GM12878 (cell line): ENCODE data around the gene DIRAS1. TPM values are rescaled to one million over a fixed set of nuclear protein-coding genes. Genes with fewer than 3 reads are reported as not detected.

Experiments
- ATAC-seq: fragments of 200-7000 bp; cut with Tn5 transposase; 3 replicates; pipeline ENCODE4 v1.9.1; 2020; ENCODE audit warnings: mild to moderate bottlenecking, moderate library complexity
- BruUV-seq: library from RNA; stranded (reverse); fragments of 400-500 nt; replicated peaks from 2 replicates; lab custom pipeline; 2021; lab: Mats Ljungman, UMichigan
- CTCF ChIA-PET: fragments of 300-600 bp; sonication (Branson Sonifier 250); formaldehyde crosslinking; extraction: SDS; loops from one replicate; lab custom pipeline; 2021; ENCODE audit warnings: inconsistent platforms; lab: Yijun Ruan, JAX
- POLR2A ChIA-PET: fragments of 350-600 bp; formaldehyde crosslinking; extraction: SDS; loops from one replicate; lab custom pipeline; 2021; ENCODE audit warnings: inconsistent platforms; lab: Charles Lee
- RAD21 ChIA-PET: fragments of 300-600 bp; sonication (Branson Sonifier 250); formaldehyde crosslinking; loops from one replicate; lab custom pipeline; 2023; ENCODE audit warnings: antibody characterized with exemption; ENCODE audit not compliant: unreplicated experiment; lab: Charles Lee
- SMC1A ChIA-PET: fragments of 300-600 bp; sonication (Branson Sonifier 250); formaldehyde crosslinking; loops from one replicate; lab custom pipeline; 2023; ENCODE audit not compliant: unreplicated experiment, uncharacterized antibody; lab: Charles Lee
- DNase-seq: peaks from one replicate; pipeline ENCODE4 v3.0.0-alpha.2; 2011; ENCODE audit warnings: low read depth, low spot score
- FAIRE-seq: peaks from 3 replicates; lab custom pipeline; 2011; peaks lifted over from hg19 to GRCh38; lab: Jason Lieb, UNC
- H2AFZ ChIP-seq: 2 replicates; pipeline ENCODE4 v1.6.0; 2011; ENCODE audit warnings: low read depth, low read length, control low read depth; ENCODE audit not compliant: control insufficient read depth
- H3K27ac ChIP-seq: 2 replicates; pipeline ENCODE4 v1.5.1; 2011; ENCODE audit warnings: control low read depth; ENCODE audit not compliant: control insufficient read depth, insufficient read depth
- H3K27me3 ChIP-seq, 2 experiments: replicated peaks in 1 of 2; 2 replicates each; pipeline versions ENCODE4 v1.6.0 to v1.6.1; 2011; ENCODE audit warnings: low read length in 1 of 2; ENCODE audit not compliant: control insufficient read depth in 2 of 2, insufficient read depth in 2 of 2
- H3K36me3 ChIP-seq, 2 experiments: 2 replicates each; pipeline ENCODE4 v1.5.1; 2011; ENCODE audit warnings: low read length in 1 of 2; ENCODE audit not compliant: control insufficient read depth in 2 of 2, insufficient read depth in 2 of 2
- H3K4me1 ChIP-seq: 2 replicates; pipeline ENCODE4 v1.6.1; 2011; ENCODE audit warnings: mild to moderate bottlenecking, low read length, moderate library complexity, mixed read lengths; ENCODE audit not compliant: control insufficient read depth, insufficient read depth
- H3K4me2 ChIP-seq: 2 replicates; pipeline ENCODE4 v1.6.0; 2011; ENCODE audit warnings: control low read depth; ENCODE audit not compliant: control insufficient read depth, insufficient read depth
- H3K4me3 ChIP-seq: fragments of 200-600 bp; sonication (generic); 2 replicates; pipeline ENCODE4 v1.5.1; 2016
- H3K79me2 ChIP-seq: 2 replicates; pipeline ENCODE4 v1.6.0; 2011; ENCODE audit warnings: low read length; ENCODE audit not compliant: control insufficient read depth, insufficient read depth
- H3K9ac ChIP-seq: 2 replicates; pipeline ENCODE4 v1.8.0; 2011; ENCODE audit warnings: low read length, control low read depth, mixed read lengths; ENCODE audit not compliant: control insufficient read depth, insufficient read depth
- H3K9me3 ChIP-seq: replicated peaks from 3 replicates; pipeline ENCODE4 v1.5.1; 2011; ENCODE audit warnings: mild to moderate bottlenecking, low read length; ENCODE audit not compliant: control insufficient read depth, insufficient read depth
- H4K20me1 ChIP-seq: 2 replicates; pipeline ENCODE4 v1.6.0; 2011; ENCODE audit not compliant: control insufficient read depth, insufficient read depth
- CBX3 ChIP-seq: fragments of 200-600 bp; sonication (generic); IDR thresholded peaks from 2 replicates; pipeline ENCODE4 v1.6.1; 2016; ENCODE audit warnings: low read depth, borderline replicate concordance
- JUNB ChIP-seq: IDR thresholded peaks from 2 replicates; pipeline ENCODE4 v1.6.1; 2016; ENCODE audit warnings: antibody characterized with exemption, mild to moderate bottlenecking
- NR2C2 ChIP-seq: IDR thresholded peaks from 2 replicates; pipeline ENCODE4 v1.6.1; 2011; ENCODE audit warnings: borderline replicate concordance, low read depth; ENCODE audit not compliant: control insufficient read depth, insufficient read length
- PAX5 ChIP-seq: IDR thresholded peaks from 2 replicates; pipeline ENCODE4 v1.6.1; 2011; ENCODE audit warnings: low read depth, low read length, borderline replicate concordance
- POU2F2 ChIP-seq: IDR thresholded peaks from 3 replicates; pipeline ENCODE4 v1.6.1; 2011; ENCODE audit warnings: low read depth, mild to moderate bottlenecking, low read length, borderline replicate concordance
- STAT3 ChIP-seq: IDR thresholded peaks from 2 replicates; pipeline ENCODE4 v1.6.1; 2011; ENCODE audit warnings: low read depth, low read length, improper control_type of control experiment
- ZBED1 ChIP-seq: IDR thresholded peaks from 2 replicates; pipeline ENCODE4 v1.6.1; 2016; ENCODE audit warnings: borderline replicate concordance
- WGBS: methylation state at CpG from one replicate; pipeline ENCODE4 v1.1.6; 2016; ENCODE audit warnings: low lambda C conversion rate; ENCODE audit not compliant: insufficient replicate concordance, insufficient coverage; ENCODE audit errors: missing lambda C conversion rate; 5-methylcytosine and 5-hydroxymethylcytosine counted together
- in situ Hi-C: fragments of 300-500 bp; cut with MboI; formaldehyde crosslinking; loops from 9 replicates; pipeline ENCODE4 v1.14.3; 2018; ENCODE audit warnings: mixed read lengths
- intact Hi-C: fragments of 100-400 bp; cut with micrococcal nuclease; formaldehyde crosslinking; loops from one replicate; pipeline ENCODE4 v1.14.2; 2022; ENCODE audit not compliant: unreplicated experiment
- polyA plus RNA-seq, 11 experiments: library from polyadenylated mRNA; depleted of rRNA in 4 of 11; unstranded in 6 of 11; stranded (reverse) in 5 of 11; fragments of >200 nt; fragmentation: Nextera tagmentation in 4 of 11; fragmentation: Illumina TruSeq in 1 of 11; extraction: Ambion mirVana in 4 of 11; extraction: Trizol in 1 of 11; gene quantifications; 1 replicate in 1 of 11; 2 replicates in 10 of 11; pipeline versions ENCODE4 v1.2.1 to v1.2.3, GENCODE V29; 2011 to 2016; ENCODE audit warnings: inconsistent platforms in 2 of 11, missing spikeins in 2 of 11, low read depth in 1 of 11
- total RNA-seq, 4 experiments: library from RNA; depleted of rRNA in 3 of 4; stranded (reverse); fragments of >200 nt in 3 of 4; fragmentation: Illumina TruSeq in 1 of 4; extraction: Trizol in 1 of 4; gene quantifications; 2 replicates each; pipeline versions ENCODE4 v1.2.1 to v1.2.3, GENCODE V29; 2013 to 2021
- TF ChIP-seq, protein P1 (sequence below): fragments of 450-650 bp; IDR thresholded peaks from 2 replicates; pipeline ENCODE4 v1.6.1; 2016; ENCODE audit warnings: mild to moderate bottlenecking
- TF ChIP-seq, protein P2 (sequence below): fragments of 150-350 bp; IDR thresholded peaks from 2 replicates; pipeline ENCODE4 v1.6.1; 2016; ENCODE audit warnings: low read depth, low read length

The DIRAS1 gene
- total and polyA plus RNA-seq, 10 of the 15 experiments (the other 5 are each of a cell fraction or from before 2014, with no cell fraction given): 0.04 to 0.18 (median 0.08) TPM; not detected in 3

DNA sequence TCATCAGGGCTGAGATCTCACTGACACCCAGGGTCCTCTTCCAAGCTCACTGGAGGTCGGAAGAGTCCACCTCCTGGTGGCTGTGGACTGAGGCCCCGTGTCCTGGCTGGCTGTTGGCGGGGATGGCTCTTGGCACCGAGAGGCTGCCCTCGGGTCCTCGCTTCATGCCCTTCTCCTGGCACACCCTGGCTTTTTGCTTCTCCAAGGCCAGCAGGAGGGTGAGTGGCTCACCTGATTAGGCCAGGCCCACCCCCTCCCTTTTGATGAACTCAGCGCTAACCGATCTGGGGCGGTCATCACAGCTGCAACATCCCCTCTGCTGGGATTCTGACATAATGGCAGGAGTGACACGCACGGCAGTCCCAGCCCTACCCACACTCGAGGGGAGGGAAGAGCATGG, 14.2 kb upstream of the DIRAS1 start:
- Histone ChIP-seq H3K4me3 (no peak overlapping the region), H3K27ac (no peak overlapping the region), H3K4me2 (no peak overlapping the region), H3K4me1 (no peaks in the 10 kb centered on the region), H2AFZ (no peak overlapping the region), H3K9me3 (peaks cover 8% of the 10 kb centered on the region; the same call in 2 of the 3 replicates), H3K27me3 (no peaks in the 10 kb centered on the region), H4K20me1 (no peaks in the 10 kb centered on the region), H3K9ac (no peak overlapping the region), H3K36me3 (peaks cover 11 to 15% of the 10 kb centered on the region in 2 experiments; a peak in 3 of 4 replicates), H3K79me2 (peaks cover 14% of the 10 kb centered on the region)
- in situ Hi-C loops (no loop called here), intact Hi-C loops (loop anchor here (5.0 kb wide), 1 partner anchor 68 kb away; no protein-coding TSS in a partner anchor)
- CTCF ChIA-PET: interaction anchor here (1.2 to 1.3 kb wide), 2 partner anchors 14 to 87 kb away, joined by 5 to 6 read pairs; no protein-coding TSS in a partner anchor
- FAIRE-seq (no peak), ATAC-seq (no peak), DNase-seq (no peak)
- TF ChIP-seq NR2C2: no peak
- TF ChIP-seq CBX3: no peak
- no peak for TF ChIP-seq ZBED1
- TF ChIP-seq POU2F2: no peak
- RAD21 ChIA-PET: interaction anchor here (1.1 kb wide), 1 partner anchor 12 kb away, joined by 3 read pairs; no protein-coding TSS in a partner anchor
- BruUV-seq: no TSS peak
- SMC1A ChIA-PET: interaction anchor here (1.1 kb wide), 1 partner anchor 87 kb away, joined by 3 read pairs; no protein-coding TSS in a partner anchor
- POLR2A ChIA-PET: no interaction called here
- 98% methylated on average over 12 of the region's 12 CpGs for WGBS

DNA sequence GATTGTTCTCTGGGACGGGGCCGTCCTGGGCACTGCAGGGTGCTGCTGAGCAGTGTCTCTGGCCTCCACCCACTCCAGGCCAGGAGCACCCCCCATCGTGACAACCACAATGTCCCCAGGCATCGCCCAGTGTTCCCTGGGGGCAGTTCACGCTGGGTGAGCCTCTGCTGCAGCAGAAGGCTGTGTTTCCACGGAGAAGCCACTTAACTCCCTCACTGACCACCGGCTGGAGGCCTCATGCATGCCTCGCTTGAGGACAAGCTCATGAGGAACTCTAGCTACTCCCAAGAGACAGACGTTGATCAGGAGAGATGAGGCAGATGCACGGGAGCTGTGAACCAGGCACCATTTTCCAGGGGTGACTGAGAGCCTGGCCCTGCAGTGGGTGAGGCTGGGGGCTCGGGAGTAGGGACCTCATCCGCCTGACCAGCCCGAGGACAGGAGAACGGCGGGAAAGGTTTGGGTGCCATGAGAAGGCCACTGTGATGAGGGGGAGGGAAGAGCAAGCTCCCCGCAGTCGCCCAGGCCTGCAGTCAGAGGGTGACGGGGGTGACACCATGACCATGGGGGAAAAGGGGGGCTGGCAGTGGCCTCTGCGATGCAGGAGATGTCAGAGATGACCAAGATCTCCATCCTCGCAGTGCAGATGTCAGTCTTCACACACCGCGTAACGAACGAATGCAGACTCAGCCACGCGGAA, 13.6 kb upstream of the DIRAS1 start:
- WGBS: 67% methylated on average over 26 of the region's 26 CpGs

More for the DNA sequence above, 13.6 kb upstream of the DIRAS1 start:
- ATAC-seq (no peak), FAIRE-seq (no peak), DNase-seq (no peak)
- ChIA-PET CTCF (interaction anchor here (1.2 kb wide), 1 partner anchor 86 kb away, joined by 6 read pairs; no protein-coding TSS in a partner anchor), RAD21 (interaction anchor here (1.1 kb wide), 1 partner anchor 12 kb away, joined by 3 read pairs; no protein-coding TSS in a partner anchor), SMC1A (interaction anchor here (0.9 to 1.1 kb wide), 2 partner anchors 36 to 86 kb away, joined by 3 read pairs; no protein-coding TSS in a partner anchor), POLR2A (interaction anchor here (0.6 kb wide), 1 partner anchor 25 kb away, joined by 3 read pairs; no protein-coding TSS in a partner anchor)
- Histone ChIP-seq H3K79me2 (peaks cover 14% of the 10 kb centered on the region), H3K9me3 (peaks cover 8% of the 10 kb centered on the region; the same call in 2 of the 3 replicates), H3K4me1 (no peaks in the 10 kb centered on the region), H3K36me3 (peaks cover 11 to 15% of the 10 kb centered on the region in 2 experiments; a peak in 3 of 4 replicates), H3K27ac (no peak overlapping the region), H3K4me2 (no peak overlapping the region), H3K27me3 (no peaks in the 10 kb centered on the region), H4K20me1 (no peaks in the 10 kb centered on the region), H3K4me3 (no peak overlapping the region), H2AFZ (no peak overlapping the region), H3K9ac (no peak overlapping the region)
- in situ Hi-C loops: no loop called here
- TF ChIP-seq JUNB (no peak), STAT3 (no peak), PAX5 (0 out of 2 replicates have a peak, but pooled peaks have one; percentile 34)
- TF ChIP-seq, protein P1, sequence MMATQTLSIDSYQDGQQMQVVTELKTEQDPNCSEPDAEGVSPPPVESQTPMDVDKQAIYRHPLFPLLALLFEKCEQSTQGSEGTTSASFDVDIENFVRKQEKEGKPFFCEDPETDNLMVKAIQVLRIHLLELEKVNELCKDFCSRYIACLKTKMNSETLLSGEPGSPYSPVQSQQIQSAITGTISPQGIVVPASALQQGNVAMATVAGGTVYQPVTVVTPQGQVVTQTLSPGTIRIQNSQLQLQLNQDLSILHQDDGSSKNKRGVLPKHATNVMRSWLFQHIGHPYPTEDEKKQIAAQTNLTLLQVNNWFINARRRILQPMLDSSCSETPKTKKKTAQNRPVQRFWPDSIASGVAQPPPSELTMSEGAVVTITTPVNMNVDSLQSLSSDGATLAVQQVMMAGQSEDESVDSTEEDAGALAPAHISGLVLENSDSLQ: no peak
- TF ChIP-seq, protein P2, sequence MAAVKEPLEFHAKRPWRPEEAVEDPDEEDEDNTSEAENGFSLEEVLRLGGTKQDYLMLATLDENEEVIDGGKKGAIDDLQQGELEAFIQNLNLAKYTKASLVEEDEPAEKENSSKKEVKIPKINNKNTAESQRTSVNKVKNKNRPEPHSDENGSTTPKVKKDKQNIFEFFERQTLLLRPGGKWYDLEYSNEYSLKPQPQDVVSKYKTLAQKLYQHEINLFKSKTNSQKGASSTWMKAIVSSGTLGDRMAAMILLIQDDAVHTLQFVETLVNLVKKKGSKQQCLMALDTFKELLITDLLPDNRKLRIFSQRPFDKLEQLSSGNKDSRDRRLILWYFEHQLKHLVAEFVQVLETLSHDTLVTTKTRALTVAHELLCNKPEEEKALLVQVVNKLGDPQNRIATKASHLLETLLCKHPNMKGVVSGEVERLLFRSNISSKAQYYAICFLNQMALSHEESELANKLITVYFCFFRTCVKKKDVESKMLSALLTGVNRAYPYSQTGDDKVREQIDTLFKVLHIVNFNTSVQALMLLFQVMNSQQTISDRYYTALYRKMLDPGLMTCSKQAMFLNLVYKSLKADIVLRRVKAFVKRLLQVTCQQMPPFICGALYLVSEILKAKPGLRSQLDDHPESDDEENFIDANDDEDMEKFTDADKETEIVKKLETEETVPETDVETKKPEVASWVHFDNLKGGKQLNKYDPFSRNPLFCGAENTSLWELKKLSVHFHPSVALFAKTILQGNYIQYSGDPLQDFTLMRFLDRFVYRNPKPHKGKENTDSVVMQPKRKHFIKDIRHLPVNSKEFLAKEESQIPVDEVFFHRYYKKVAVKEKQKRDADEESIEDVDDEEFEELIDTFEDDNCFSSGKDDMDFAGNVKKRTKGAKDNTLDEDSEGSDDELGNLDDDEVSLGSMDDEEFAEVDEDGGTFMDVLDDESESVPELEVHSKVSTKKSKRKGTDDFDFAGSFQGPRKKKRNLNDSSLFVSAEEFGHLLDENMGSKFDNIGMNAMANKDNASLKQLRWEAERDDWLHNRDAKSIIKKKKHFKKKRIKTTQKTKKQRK: no peak
- intact Hi-C loops: loop anchor here (5.0 kb wide), 1 partner anchor 67 kb away; no protein-coding TSS in a partner anchor
- no TSS peak for BruUV-seq
